NCI-H2081 (cell line): ENCODE results near the gene CTCF.

ENCODE experiments used
- DNase-seq, 2 experiments: peaks; one replicate each; lab custom pipeline; 2025; lab: John Stamatoyannopoulos, UW

CTCF gene

GRCh38 chr16:67594256-67594915, 32.1 kb downstream of the CTCF start:
- DNase-seq = no peak

DNA sequence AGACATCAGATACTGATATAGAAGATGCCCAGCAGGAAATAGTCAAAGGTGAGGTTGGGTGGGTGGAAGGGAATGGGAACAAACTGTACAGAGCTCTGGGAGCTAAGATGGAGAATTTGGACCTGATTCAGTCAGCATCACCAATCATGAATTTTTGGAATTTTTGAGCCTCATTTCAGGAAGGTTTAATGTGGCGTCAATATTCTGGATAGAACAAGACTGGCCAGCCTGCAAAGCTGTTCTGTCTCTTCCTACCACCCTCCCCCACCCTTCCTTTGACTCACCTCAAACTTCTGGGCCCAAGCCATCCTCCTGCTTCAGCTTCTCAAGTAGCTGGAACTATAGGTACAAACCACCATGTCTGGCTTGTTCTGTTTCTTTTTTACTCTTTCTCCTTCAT, 32.6 kb downstream of the CTCF start:
- DNase-seq = no peak

DNA sequence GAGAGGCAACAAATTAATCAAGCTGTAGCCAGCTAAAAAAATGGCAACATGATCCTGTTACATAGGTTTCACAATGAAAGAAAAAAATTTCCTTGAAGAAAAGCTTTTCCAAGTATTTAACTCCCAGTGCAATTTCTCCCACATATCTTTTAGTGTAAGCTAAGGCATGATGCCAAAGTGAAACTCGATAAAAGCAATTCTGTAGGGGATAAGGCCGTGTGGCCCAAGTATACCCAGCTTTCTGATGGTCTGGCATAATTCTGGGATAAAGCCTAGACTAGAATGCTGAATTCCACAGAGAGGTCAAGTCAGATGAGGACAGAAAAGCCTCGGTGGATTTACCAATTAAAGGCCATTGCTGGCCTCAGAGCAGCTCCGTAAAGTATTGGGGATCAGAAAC, 36.2 kb downstream of the CTCF start:
- DNase-seq = no peak

DNA sequence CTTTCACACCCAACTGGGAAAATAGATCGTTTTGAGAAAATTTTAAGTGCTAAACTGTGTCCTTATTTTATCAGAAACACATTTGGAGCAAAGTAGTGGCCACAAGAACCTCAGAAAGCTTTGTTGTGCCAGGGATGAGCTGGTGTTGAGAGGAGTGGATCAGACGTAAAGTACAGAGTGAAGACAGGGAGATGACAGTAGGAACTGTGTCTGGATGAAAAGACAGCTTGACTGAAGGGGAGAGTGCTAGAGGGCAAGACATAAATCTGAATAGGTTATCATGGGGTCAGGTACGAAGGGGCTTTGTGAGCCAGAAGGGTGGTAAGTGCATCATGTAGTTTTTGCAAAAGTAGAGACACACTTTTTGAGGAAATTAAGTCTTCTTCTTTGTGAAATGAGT, 43.3 kb downstream of the CTCF start:
- DNase-seq = no peak

GRCh38 chr16:67606632-67607031, 44.3 kb downstream of the CTCF start:
- no peak for DNase-seq

- DNase-seq = no peak
These were observed 46.0 kb downstream of the CTCF start for GRCh38 chr16:67608364-67608763.

DNA sequence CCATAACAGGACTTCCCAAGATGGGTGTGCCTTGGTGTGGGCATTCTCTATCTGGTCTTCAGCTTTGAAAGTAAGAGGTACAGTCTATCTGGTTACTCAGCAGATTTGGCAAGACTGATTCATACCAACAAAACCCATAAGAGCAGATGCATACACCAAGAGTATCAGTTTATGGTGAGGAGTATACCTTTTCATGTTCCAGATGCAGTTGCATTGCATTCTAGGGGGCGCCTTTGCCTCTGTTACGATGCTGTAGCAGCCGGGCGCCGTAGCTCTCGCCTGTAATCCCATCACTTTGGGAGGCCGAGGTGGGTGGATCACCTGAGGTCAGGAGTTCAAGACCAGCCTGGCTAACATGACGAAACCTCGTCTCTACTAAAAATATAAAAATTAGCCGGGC, 51.5 kb downstream of the CTCF start:
- no peak for DNase-seq

- no peak for DNase-seq
These were observed 65.9 kb downstream of the CTCF start for GRCh38 chr16:67628216-67628615.

DNA sequence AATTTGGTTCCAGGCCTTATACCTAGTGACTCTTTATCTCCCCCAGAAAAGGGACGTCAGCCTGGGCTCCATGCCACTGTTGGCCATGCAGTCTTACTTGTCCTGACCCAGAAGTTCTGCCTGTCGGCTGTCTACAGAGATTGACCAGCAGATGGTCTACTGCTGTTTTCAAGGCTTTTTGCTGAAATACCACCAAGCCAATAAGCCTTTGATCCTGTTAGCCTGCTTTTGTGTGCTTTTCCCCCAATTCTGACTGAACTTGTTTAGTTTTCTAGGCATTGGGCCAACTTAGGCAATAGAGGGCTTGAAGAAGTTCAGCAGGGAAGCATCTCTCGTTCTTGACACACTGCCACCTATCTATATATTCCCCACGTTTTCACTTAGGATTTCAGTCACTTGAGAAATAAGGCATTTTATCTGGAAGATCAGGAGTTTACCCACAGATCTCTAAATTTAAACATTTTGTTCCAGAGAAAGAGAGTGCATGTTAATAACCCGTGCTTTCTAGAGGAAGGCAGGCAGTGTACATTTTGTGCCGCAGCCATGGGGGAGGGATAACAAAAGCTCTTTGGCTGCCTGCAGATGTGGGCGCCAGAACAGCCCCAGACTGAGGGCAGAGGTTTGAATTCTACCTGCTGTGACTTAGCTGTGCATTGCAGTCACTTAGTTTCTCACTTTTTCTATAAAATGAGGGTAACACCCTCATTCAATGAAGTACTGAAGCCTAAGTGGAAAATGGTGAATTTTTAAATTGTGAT, 70.3 kb downstream of the CTCF start:
- DNase-seq = no peak

DNA sequence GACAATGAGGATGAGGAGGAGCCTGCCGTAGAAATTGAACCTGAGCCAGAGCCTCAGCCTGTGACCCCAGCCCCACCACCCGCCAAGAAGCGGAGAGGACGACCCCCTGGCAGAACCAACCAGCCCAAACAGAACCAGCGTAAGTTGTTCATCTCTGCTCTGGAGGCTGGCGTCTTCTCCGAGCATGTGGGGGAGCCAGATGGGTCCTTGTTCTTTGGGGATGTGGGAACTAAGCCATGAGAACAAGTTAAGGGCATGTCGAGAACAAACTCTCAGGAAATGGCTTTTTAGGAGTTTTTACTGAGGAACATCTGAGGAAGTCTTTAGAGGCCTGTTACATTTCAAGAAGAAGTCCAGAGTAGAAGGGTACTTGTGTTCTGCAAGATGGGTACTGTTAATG, 74.4 kb downstream of the CTCF start:
- no peak for DNase-seq

- DNase-seq = no peak
These were observed 75.3 kb downstream of the CTCF start for GRCh38 chr16:67637625-67638024.

GRCh38 chr16:67641779-67642708, 79.7 kb downstream of the CTCF start:
- DNase-seq = peak; percentile 22 to 66

DNA sequence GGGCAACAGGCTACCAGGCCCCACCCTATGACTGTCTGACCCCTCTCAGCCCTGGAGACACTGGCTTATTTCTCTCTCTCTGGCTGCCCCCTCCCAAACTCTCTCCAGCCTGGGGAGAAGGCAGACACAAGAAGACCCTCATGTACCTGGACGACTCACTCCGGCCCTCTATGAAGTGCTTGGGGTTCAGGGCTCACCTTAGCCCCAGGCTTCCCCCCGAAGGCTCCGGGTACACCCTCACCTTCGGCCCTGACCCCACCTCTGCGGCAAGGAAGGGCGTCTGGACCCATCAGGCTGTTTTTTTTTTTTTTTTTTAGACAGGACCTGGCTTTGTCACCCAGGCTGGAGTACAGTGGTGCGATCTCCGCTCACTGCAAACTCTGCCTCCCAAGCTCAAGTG, 81.7 kb downstream of the CTCF start:
- no peak for DNase-seq

GRCh38 chr16:67645397-67646121, 83.2 kb downstream of the CTCF start:
- no peak for DNase-seq

GRCh38 chr16:67647111-67647651, 84.9 kb downstream of the CTCF start:
- no peak for DNase-seq

DNA sequence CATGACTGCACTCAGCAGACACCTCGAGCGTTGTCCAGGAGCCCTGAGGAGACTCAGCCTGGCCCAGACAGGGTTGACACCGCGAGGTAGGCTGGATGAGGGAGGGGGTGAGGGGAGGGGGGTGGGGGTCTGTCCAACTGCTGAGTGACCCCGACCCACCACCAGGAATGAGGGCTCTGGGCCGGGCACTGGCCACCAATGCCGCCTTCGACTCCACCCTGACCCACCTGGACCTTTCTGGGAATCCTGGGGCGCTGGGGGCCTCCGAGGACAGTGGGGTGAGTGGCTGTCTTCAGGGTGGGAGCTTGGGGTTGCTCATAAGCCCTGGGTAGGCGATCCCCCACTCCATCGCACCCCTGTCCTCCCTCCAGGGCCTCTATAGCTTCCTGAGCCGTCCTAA, 85.4 kb downstream of the CTCF start:
- no peak for DNase-seq

DNA sequence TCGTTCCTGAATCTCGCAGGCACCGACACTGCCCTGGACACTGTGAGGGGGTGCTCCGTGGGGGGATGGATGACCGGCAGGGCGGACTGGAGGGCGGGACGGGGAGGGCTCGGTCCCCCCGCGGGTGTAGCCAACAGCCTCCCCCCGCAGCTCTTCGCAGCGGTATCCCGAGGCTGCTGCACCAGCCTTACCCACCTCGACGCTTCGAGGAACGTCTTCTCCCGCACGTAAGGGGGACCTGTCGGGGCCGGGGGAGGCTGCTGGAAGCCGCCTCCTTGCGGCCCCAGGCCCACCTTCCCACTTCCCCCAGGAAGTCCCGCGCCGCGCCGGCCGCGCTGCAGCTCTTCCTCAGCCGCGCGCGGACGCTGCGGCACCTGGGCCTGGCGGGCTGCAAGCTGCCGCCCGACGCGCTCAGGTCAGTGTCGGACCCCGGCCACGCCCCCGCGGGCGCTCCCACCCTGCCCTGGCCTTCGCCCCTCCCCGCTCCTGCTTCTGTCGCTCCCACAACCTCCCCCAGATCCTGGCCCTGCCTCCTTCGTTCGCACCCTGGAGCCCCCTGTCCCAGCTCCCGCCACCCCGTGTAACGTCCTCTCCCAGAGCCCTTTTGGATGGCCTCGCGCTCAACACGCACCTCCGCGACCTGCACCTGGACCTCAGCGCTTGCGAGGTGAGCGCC, 85.9 kb downstream of the CTCF start:
- no peak for DNase-seq

DNA sequence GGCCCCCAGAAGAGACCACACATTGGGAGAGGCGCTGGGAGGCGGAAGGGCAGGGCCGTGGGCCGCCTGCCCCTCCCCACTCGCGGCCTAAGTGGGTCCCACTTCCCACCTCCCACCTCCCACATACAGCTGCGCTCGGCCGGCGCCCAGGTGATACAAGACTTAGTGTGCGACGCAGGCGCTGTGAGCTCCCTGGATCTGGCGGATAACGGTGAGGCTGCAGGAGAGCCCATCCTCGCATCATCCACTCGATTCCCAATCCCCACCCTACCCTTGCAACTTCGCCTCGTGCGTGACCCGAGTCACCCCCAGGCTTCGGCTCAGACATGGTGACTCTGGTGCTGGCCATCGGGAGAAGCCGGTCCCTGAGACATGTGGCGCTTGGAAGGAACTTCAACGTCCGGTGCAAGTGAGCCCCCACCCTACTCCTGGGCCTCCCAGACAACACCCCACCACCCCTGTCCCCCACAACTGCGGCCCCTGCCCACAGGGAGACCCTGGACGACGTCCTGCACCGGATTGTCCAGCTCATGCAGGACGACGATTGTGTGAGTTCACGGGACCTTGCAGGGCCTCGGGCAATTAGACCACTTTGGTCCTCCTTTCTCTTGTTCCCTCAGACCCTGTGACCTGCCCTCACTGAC, 86.6 kb downstream of the CTCF start:
- DNase-seq = no peak

DNA sequence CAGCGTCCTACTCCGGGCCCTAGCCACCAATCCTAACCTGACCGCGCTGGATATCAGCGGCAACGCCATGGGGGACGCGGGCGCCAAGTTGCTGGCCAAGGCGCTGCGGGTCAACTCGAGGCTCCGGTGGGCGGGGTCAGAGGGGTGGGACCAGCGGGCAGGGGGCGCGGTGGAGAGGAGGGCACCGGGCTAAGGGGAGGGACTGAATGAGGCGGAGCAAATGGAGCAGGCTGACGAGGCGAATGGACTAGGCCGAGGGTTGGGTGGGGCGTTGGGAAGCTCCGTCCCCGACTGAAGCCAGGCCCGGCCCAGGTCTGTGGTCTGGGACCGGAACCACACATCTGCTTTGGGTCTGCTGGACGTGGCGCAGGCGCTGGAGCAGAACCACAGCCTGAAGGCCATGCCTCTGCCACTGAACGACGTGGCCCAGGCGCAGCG, 87.2 kb downstream of the CTCF start:
- no peak for DNase-seq

DNA sequence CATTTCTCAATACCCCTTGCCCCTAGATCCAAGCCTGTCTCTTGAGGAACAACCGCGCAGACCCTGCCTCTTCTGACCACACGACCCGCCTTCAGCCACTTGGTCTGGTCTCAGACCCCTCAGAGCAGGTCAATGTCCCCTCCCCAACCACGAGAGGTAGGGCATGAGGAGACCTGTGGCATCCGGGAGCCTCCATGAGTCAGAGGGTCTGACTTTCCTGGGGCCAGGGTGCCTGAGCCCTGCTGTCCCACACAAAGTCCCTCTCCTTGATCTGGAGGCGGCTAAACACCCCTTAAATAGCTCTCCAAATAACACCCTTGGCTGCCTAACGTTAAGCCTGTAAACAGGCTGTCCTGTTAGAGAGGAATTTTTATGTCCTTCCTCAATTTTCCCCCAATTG, 87.7 kb downstream of the CTCF start:
- no peak for DNase-seq

GRCh38 chr16:67651039-67651438, 88.7 kb downstream of the CTCF start:
- no peak for DNase-seq
